ENCODE data around the gene FRY.

Gene FRY

GRCh38 chr13:32136061-32136460 is 104.5 kb downstream of the FRY start:
- DNase-seq: no peak

- no peak for DNase-seq
Measured at GRCh38 chr13:32136716-32137115, 105.1 kb downstream of the FRY start.

- DNase-seq: no peak
Measured at GRCh38 chr13:32139251-32139650, 107.7 kb downstream of the FRY start.

GRCh38 chr13:32140109-32140508 is 108.5 kb downstream of the FRY start:
- no peak for DNase-seq

GRCh38 chr13:32141462-32141861 is 109.9 kb downstream of the FRY start:
- DNase-seq: no peak

GRCh38 chr13:32142115-32142514 is 110.5 kb downstream of the FRY start:
- no peak for DNase-seq

- DNase-seq: no peak
Measured at GRCh38 chr13:32142956-32143375, 111.4 kb downstream of the FRY start.

- no peak for DNase-seq
Measured at GRCh38 chr13:32147193-32147592, 115.6 kb downstream of the FRY start.

- no peak for DNase-seq
Measured at GRCh38 chr13:32147976-32148375, 116.4 kb downstream of the FRY start.

GRCh38 chr13:32150239-32150638 is 118.7 kb downstream of the FRY start:
- DNase-seq: no peak

GRCh38 chr13:32150794-32151193 is 119.2 kb downstream of the FRY start:
- DNase-seq: no peak

GRCh38 chr13:32151240-32151639 is 119.7 kb downstream of the FRY start:
- DNase-seq: no peak

- DNase-seq: no peak
Measured at GRCh38 chr13:32153056-32153455, 121.5 kb downstream of the FRY start.

- DNase-seq: no peak
Measured at GRCh38 chr13:32159137-32159869, 127.7 kb downstream of the FRY start.

- no peak for DNase-seq
Measured at GRCh38 chr13:32162395-32163005, 130.9 kb downstream of the FRY start.

GRCh38 chr13:32164622-32165268 is 133.2 kb downstream of the FRY start:
- DNase-seq: peak; percentile 6

GRCh38 chr13:32165796-32166195 is 134.2 kb downstream of the FRY start:
- no peak for DNase-seq

- DNase-seq: no peak
Measured at GRCh38 chr13:32168131-32168530, 136.6 kb downstream of the FRY start.

- no peak for DNase-seq
Measured at GRCh38 chr13:32170841-32171240, 139.3 kb downstream of the FRY start.

- no peak for DNase-seq
Measured at GRCh38 chr13:32173881-32174280, 142.3 kb downstream of the FRY start.

GRCh38 chr13:32174366-32174765 is 142.8 kb downstream of the FRY start:
- no peak for DNase-seq

GRCh38 chr13:32175307-32175706 is 143.7 kb downstream of the FRY start:
- no peak for DNase-seq

- no peak for DNase-seq
Measured at GRCh38 chr13:32175943-32176342, 144.4 kb downstream of the FRY start.

- no peak for DNase-seq
Measured at GRCh38 chr13:32176696-32177095, 145.1 kb downstream of the FRY start.
